ENCODE measurements around the gene IPO13. TPM values are rescaled to one million over a fixed set of nuclear protein-coding genes. Genes with fewer than 3 reads are reported as not detected.

IPO13 gene
- total RNA-seq, 1 donor, result 20.8 TPM

DNA sequence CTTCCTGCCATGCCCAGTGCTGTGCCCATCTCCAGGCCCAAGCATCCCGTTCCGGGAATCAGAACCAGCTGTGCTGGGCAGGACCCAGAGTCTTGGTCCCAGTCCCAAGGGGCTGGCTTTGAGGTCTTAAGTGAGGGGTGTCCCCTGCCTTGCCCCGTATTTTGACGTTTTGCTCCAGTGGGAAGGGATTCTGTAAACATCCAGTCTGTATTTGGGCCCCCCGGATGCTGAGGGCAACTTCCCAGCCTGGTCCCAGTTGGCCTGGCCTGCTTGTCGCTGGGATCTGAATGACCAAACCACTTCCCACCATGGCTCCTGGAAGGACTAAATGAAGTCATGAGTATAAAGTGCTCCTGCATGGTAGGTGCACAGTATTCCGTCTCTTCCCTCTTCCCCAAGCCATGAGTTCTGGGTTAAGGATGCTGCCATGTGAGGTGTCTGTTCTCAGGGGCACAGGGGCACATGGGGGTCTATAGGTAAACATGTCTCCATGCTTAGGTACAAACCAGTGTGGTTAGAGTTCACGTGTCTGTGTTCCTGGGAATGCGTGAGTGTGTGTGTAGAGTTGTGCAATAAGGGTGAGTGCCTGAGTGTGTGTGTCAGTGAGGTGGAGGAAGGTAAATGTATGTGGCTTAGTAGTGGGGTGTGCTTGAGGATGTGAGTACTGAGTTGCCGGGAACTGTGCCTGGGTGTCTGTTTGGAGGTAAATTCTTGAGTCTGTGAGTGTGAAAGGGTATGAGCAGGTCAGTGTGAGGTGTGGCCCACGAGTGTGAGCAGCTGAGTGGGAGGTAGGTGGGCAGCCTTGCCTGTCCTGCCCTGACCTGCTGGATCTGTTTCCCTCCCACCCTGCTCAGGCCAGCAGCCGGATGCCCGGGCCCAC lies 33.7 kb downstream of the IPO13 start:
- peak overlapping the region; percentile 74 for H3K4me3 ChIP-seq (ENCODE audit: low read depth, low read length)
- TF ChIP-seq CTCF (IDR thresholded peaks at IDR 0.05; ENCODE audit: insufficient read depth, low read length), result no peak
- DNase-seq (ENCODE audit: low read depth), result peak; percentile 32

DNA sequence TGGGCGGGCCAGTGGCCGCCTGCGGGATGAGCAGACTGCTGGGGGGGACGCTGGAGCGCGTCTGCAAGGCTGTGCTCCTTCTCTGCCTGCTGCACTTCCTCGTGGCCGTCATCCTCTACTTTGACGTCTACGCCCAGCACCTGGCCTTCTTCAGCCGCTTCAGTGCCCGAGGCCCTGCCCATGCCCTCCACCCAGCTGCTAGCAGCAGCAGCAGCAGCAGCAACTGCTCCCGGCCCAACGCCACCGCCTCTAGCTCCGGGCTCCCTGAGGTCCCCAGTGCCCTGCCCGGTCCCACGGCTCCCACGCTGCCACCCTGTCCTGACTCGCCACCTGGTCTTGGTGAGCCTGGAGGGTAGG lies 34.4 kb downstream of the IPO13 start:
- DNase-seq (ENCODE audit: low read depth), result no peak
- no peak for TF ChIP-seq CTCF (IDR thresholded peaks at IDR 0.05; ENCODE audit: insufficient read depth, low read length)
- H3K4me3 ChIP-seq (ENCODE audit: low read depth, low read length), result no peak overlapping the region

DNA sequence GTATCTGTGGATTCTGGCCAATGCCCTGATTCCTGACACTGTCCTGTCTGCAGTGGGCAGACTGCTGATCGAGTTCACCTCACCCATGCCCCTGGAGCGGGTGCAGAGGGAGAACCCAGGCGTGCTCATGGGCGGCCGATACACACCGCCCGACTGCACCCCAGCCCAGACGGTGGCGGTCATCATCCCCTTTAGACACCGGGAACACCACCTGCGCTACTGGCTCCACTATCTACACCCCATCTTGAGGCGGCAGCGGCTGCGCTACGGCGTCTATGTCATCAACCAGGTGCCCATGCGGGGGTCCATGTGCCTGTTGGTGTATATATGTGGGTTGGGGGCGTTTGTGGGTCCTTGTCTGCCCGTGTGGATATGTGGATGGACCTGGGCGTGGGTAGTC lies 34.9 kb downstream of the IPO13 start:
- no peak for TF ChIP-seq CTCF (IDR thresholded peaks at IDR 0.05; ENCODE audit: insufficient read depth, low read length)
- DNase-seq (ENCODE audit: low read depth), result no peak
- no peak overlapping the region for H3K4me3 ChIP-seq (ENCODE audit: low read depth, low read length)

GRCh38 chr1:43982241-43982640 lies 35.5 kb downstream of the IPO13 start:
- no peak for DNase-seq (ENCODE audit: low read depth)
- no peak for TF ChIP-seq CTCF (IDR thresholded peaks at IDR 0.05; ENCODE audit: insufficient read depth, low read length)
- H3K4me3 ChIP-seq (ENCODE audit: low read depth, low read length), result no peak overlapping the region

DNA sequence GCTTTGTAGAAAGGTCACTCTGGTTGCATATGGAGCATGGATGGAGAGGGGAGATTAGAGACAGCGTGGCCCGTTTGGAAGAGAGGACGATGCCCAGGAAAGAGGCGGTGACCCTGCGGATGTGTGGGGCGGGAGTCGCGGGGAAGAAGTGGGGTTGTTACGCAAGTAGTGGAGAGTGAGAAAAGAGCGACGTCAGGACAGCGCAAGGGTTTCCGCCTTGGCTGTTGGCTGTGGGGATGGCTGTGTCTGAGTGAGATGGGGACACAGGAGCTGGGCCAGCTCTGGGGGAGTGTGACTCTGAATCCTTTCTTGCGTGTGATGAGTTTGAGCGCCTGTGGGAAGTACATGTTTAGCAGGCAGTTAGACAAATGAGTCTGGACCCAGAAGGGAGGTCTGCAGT lies 36.1 kb downstream of the IPO13 start:
- no peak for DNase-seq (ENCODE audit: low read depth)
- H3K4me3 ChIP-seq (ENCODE audit: low read depth, low read length), result no peak overlapping the region
- TF ChIP-seq CTCF (IDR thresholded peaks at IDR 0.05; ENCODE audit: insufficient read depth, low read length), result no peak

DNA sequence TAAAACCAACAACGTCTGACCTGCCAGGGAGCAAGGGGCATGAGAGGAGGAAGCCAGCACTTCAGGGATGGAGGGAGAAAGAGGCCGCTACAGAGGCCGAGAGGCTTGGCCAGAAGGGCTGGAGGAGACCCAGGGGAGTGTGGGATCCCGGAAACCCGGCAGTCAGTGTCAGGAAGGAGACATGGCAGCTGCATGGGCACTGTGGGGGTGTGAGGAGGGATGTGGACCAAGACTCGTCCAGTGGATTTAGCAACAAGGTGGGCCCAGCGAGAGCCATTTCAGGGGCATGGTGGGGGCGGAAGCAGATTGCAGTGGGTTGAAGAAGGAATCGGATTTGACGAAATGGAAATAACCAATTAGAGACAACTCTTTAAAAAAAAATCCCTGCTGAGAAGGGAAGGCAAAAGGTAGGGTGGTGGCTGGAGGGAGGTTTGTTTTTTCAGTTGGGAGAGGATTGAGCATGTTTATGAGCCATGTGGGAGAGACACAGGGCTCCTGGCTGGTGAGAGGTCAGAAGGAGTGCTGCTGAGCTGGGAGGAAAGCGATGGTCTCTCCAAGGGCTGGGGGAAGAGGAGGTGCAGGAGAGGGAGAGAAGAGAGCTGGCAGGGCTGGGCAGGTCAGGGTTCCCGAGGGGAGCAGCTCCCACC lies 36.6 kb downstream of the IPO13 start:
- TF ChIP-seq CTCF (IDR thresholded peaks at IDR 0.05; ENCODE audit: insufficient read depth, low read length), result no peak
- H3K4me3 ChIP-seq (ENCODE audit: low read depth, low read length), result no peak overlapping the region
- DNase-seq (ENCODE audit: low read depth), result no peak
